Measurements from ENCODE around the gene FDX2. TPM values are rescaled to one million over a fixed set of nuclear protein-coding genes. Genes with fewer than 3 reads are reported as not detected.

The FDX2 gene
- total and polyA plus RNA-seq, 4 donors, result 15.0 to 45.3 (median 33.8) TPM

- Histone ChIP-seq H3K27ac (ENCODE audit: low read depth, low read length) (peak overlapping the region; percentile 67), H3K9me3 (ENCODE audit: control insufficient read depth, insufficient read depth, low read length) (no peaks in the 10 kb centered on the region), H3K27me3 (ENCODE audit: control insufficient read depth, insufficient read depth, low read length) (no peaks in the 10 kb centered on the region), H3K36me3 (ENCODE audit: control insufficient read depth, insufficient read depth, low read length) (peaks cover 19% of the 10 kb centered on the region), H3K4me3 (ENCODE audit: low read depth, low read length) (peak overlapping the region; percentile 99), H3K4me1 (ENCODE audit: control insufficient read depth, insufficient read depth, low read length) (peaks cover 38% of the 10 kb centered on the region)
- DNase-seq (ENCODE audit: low read depth in 4 of 6, low spot score in 6 of 6), result peak in 4 of 6 donors; percentile 35 to 88 (median 62)
- 3% methylated on average over 59 of the region's 59 CpGs for WGBS (ENCODE audit: insufficient coverage)
Observed at GRCh38 chr19:10334588-10335351, 19.0 kb upstream of the FDX2 start.

- no peak for DNase-seq (ENCODE audit: low read depth in 4 of 6, low spot score in 6 of 6)
- no peaks in the 10 kb centered on the region for H3K27me3 ChIP-seq (ENCODE audit: control insufficient read depth, insufficient read depth, low read length)
- peak overlapping the region; percentile 99 for H3K27ac ChIP-seq (ENCODE audit: low read depth, low read length)
- 5% methylated on average over 43 of the region's 44 CpGs for WGBS (ENCODE audit: insufficient coverage)
- H3K4me3 ChIP-seq (ENCODE audit: low read depth, low read length), result peak overlapping the region; percentile 99
- H3K9me3 ChIP-seq (ENCODE audit: control insufficient read depth, insufficient read depth, low read length), result no peaks in the 10 kb centered on the region
- H3K4me1 ChIP-seq (ENCODE audit: control insufficient read depth, insufficient read depth, low read length), result peaks cover 38% of the 10 kb centered on the region
- H3K36me3 ChIP-seq (ENCODE audit: control insufficient read depth, insufficient read depth, low read length), result peaks cover 24% of the 10 kb centered on the region
Observed at GRCh38 chr19:10333758-10334587, 18.2 kb upstream of the FDX2 start.

- peak within 1 kb of the TSS; percentile 99 for H3K27ac ChIP-seq (ENCODE audit: low read depth, low read length)
- H3K27me3 ChIP-seq (ENCODE audit: control insufficient read depth, insufficient read depth, low read length), result no peaks in the 10 kb centered on the region
- H3K4me3 ChIP-seq (ENCODE audit: low read depth, low read length), result peak within 1 kb of the TSS; percentile 99
- under 1% methylated on average over 75 of the region's 82 CpGs for WGBS (ENCODE audit: insufficient coverage)
- H3K4me1 ChIP-seq (ENCODE audit: control insufficient read depth, insufficient read depth, low read length), result peaks cover 38% of the 10 kb centered on the region
- H3K36me3 ChIP-seq (ENCODE audit: control insufficient read depth, insufficient read depth, low read length), result peaks cover 32% of the 10 kb centered on the region
- peak; percentile 91 to 99 (median 97) for DNase-seq (ENCODE audit: low read depth in 4 of 6, low spot score in 6 of 6)
- H3K9me3 ChIP-seq (ENCODE audit: control insufficient read depth, insufficient read depth, low read length), result no peaks in the 10 kb centered on the region
Observed at GRCh38 chr19:10332965-10333757, 17.3 kb upstream of the FDX2 start, which contains the start of gene RAVER1. RAVER1 (minus strand) TSS chr19:10333529; CDS start chr19:10333507, 22 bp downstream.

- Histone ChIP-seq H3K4me3 (ENCODE audit: low read depth, low read length) (peak overlapping the region; percentile 99), H3K36me3 (ENCODE audit: control insufficient read depth, insufficient read depth, low read length) (peaks cover 40% of the 10 kb centered on the region), H3K27ac (ENCODE audit: low read depth, low read length) (peak overlapping the region; percentile 99), H3K4me1 (ENCODE audit: control insufficient read depth, insufficient read depth, low read length) (peaks cover 38% of the 10 kb centered on the region), H3K27me3 (ENCODE audit: control insufficient read depth, insufficient read depth, low read length) (no peaks in the 10 kb centered on the region), H3K9me3 (ENCODE audit: control insufficient read depth, insufficient read depth, low read length) (no peaks in the 10 kb centered on the region)
- DNase-seq (ENCODE audit: low read depth in 4 of 6, low spot score in 6 of 6), result no peak
- WGBS (ENCODE audit: insufficient coverage), result 31% methylated on average over 17 of the region's 18 CpGs
Observed at GRCh38 chr19:10332158-10332964, 16.5 kb upstream of the FDX2 start.

- no peak overlapping the region for H3K4me3 ChIP-seq (ENCODE audit: low read depth, low read length)
- H3K4me1 ChIP-seq (ENCODE audit: control insufficient read depth, insufficient read depth, low read length), result peaks cover 25% of the 10 kb centered on the region
- 94% methylated on average over 13 of the region's 13 CpGs for WGBS (ENCODE audit: insufficient coverage)
- H3K27ac ChIP-seq (ENCODE audit: low read depth, low read length), result no peak overlapping the region
- H3K9me3 ChIP-seq (ENCODE audit: control insufficient read depth, insufficient read depth, low read length), result no peaks in the 10 kb centered on the region
- no peaks in the 10 kb centered on the region for H3K27me3 ChIP-seq (ENCODE audit: control insufficient read depth, insufficient read depth, low read length)
- no peak for DNase-seq (ENCODE audit: low read depth in 4 of 6, low spot score in 6 of 6)
- peaks cover 67% of the 10 kb centered on the region for H3K36me3 ChIP-seq (ENCODE audit: control insufficient read depth, insufficient read depth, low read length)
Observed at GRCh38 chr19:10329555-10329954, 13.7 kb upstream of the FDX2 start.

- no peak overlapping the region for H3K4me3 ChIP-seq (ENCODE audit: low read depth, low read length)
- no peaks in the 10 kb centered on the region for H3K9me3 ChIP-seq (ENCODE audit: control insufficient read depth, insufficient read depth, low read length)
- DNase-seq (ENCODE audit: low read depth in 4 of 6, low spot score in 6 of 6), result no peak
- peaks cover 17% of the 10 kb centered on the region for H3K4me1 ChIP-seq (ENCODE audit: control insufficient read depth, insufficient read depth, low read length)
- H3K27ac ChIP-seq (ENCODE audit: low read depth, low read length), result no peak overlapping the region
- no peaks in the 10 kb centered on the region for H3K27me3 ChIP-seq (ENCODE audit: control insufficient read depth, insufficient read depth, low read length)
- WGBS (ENCODE audit: insufficient coverage), result 95% methylated on average over 37 of the region's 41 CpGs
- peaks cover 75% of the 10 kb centered on the region for H3K36me3 ChIP-seq (ENCODE audit: control insufficient read depth, insufficient read depth, low read length)
Observed at GRCh38 chr19:10328558-10329429, 13.0 kb upstream of the FDX2 start.

GRCh38 chr19:10327793-10328192, 12.0 kb upstream of the FDX2 start:
- Histone ChIP-seq H3K4me1 (ENCODE audit: control insufficient read depth, insufficient read depth, low read length) (peaks cover 15% of the 10 kb centered on the region), H3K36me3 (ENCODE audit: control insufficient read depth, insufficient read depth, low read length) (peaks cover 85% of the 10 kb centered on the region), H3K9me3 (ENCODE audit: control insufficient read depth, insufficient read depth, low read length) (no peaks in the 10 kb centered on the region), H3K27ac (ENCODE audit: low read depth, low read length) (no peak overlapping the region), H3K4me3 (ENCODE audit: low read depth, low read length) (no peak overlapping the region), H3K27me3 (ENCODE audit: control insufficient read depth, insufficient read depth, low read length) (no peaks in the 10 kb centered on the region)
- WGBS (ENCODE audit: insufficient coverage), result 99% methylated on average over 6 of the region's 7 CpGs
- no peak for DNase-seq (ENCODE audit: low read depth in 4 of 6, low spot score in 6 of 6)

GRCh38 chr19:10325732-10326131, 9.9 kb upstream of the FDX2 start:
- peaks cover 99% of the 10 kb centered on the region for H3K36me3 ChIP-seq (ENCODE audit: control insufficient read depth, insufficient read depth, low read length)
- no peaks in the 10 kb centered on the region for H3K4me1 ChIP-seq (ENCODE audit: control insufficient read depth, insufficient read depth, low read length)
- H3K27ac ChIP-seq (ENCODE audit: low read depth, low read length), result no peak overlapping the region
- H3K27me3 ChIP-seq (ENCODE audit: control insufficient read depth, insufficient read depth, low read length), result no peaks in the 10 kb centered on the region
- no peaks in the 10 kb centered on the region for H3K9me3 ChIP-seq (ENCODE audit: control insufficient read depth, insufficient read depth, low read length)
- no peak overlapping the region for H3K4me3 ChIP-seq (ENCODE audit: low read depth, low read length)
- DNase-seq (ENCODE audit: low read depth in 4 of 6, low spot score in 6 of 6), result no peak
- WGBS (ENCODE audit: insufficient coverage), result 95% methylated on average over 7 of the region's 8 CpGs
